Renal pelvis (tissue), 4 donors: ENCODE data around the gene SLCO2A1. TPM values are rescaled to one million over a fixed set of nuclear protein-coding genes. Genes with fewer than 3 reads are reported as not detected.
A peak's percentile ranks its signal among the peaks of the same experiment; 100 is the strongest.

Source experiments
- DNase-seq: peaks from one replicate; pipeline ENCODE4 v3.0.0-alpha.2; 2013
- polyA plus RNA-seq, 3 donors: library from polyadenylated mRNA; unstranded; fragments of 120-200 nt; gene quantifications; one replicate each; pipeline ENCODE4 v1.2.1, GENCODE V29; 2013; ENCODE audit not compliant: insufficient read length in 3 of 3

The SLCO2A1 gene
- polyA plus RNA-seq, 3 donors = 20.1 to 27.5 (median 23.1) TPM

- DNase-seq = no peak
Measured at GRCh38 chr3:133955892-133956291, 73.8 kb downstream of the SLCO2A1 start.

DNA sequence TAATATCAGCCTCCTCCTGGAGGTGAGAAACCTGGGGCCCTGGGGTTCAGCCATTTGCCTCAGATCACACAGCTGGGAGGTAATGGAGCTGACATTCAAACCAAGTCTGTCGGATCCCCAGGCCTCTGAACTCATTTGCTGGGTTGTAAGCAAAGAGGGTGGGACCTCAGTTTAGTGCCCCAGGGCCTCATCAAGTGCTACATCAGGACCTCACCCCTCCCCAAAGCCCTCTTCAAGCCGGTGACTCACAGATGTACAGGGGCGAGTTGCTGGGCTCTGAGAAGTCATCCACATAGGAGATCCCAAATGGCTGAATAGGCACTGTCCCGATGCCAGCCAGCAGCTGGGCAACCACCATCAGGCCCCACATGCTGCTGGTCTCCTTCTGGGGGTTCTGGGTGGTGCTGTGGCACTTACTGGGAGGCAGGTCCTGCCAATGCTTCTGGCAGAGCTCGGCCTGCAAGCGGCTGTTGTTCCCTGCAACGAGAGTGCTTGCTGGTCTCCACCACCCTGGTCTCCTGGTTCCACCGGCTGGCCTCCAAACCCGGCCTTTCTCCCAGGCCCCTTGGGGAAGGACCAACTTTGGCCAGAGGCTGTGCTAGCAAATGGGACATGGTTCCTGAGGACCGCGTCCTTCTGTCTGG lies 74.9 kb downstream of the SLCO2A1 start:
- no peak for DNase-seq

- no peak for DNase-seq
Measured at GRCh38 chr3:133953297-133953696, 76.4 kb downstream of the SLCO2A1 start.

DNA sequence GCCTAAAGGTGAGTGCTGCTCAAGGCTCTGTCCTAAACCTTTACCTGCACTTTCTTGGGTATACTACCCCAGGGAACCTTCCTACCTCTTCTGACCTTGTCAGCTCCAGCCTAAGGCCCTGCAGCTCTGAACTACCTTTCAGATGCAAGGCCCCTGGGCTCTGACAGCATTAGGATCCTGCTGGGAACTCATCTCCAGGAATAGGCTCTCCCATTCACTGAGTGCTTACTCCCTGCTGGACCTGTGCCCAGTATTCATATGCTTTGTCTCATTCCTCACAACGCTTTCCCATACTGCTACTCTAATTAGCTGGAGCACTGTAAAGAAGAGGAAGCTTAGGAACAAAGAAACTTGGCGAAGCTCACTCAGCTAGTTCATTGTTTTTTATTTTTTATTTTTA lies 80.3 kb downstream of the SLCO2A1 start:
- DNase-seq = no peak

GRCh38 chr3:133948996-133949395 lies 80.7 kb downstream of the SLCO2A1 start:
- no peak for DNase-seq

DNA sequence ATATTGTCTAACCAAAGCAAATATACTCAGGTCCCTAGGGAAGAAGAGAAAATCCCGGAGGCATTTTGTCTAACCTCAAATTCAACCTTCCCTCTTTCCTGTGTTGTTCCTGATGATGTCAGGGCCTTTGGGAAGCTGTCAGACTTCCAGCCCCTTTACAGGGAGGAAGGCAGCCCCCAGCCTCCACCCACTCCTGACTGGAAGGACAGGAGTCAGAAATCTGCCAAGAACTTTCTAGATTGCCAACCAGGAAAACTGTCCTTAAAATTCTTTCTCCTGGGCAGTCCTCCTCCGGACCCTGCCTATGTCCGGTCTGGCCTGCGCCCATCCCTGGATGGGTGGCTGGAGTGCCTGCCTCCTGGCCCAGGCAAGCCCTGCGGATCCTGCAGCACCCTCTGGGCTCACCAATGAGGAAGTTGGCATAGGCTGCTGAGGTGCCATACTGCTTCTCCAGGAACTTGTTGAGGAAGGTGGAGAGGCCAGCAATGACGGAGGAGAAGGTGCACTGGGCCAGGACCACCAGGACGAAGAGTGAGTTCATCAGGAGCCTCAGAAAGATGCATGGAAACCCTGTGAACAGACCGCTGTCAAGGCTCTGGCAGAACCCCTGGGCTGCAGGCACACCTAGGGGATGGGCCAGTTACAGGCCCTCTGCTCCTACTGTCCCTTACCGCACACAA lies 81.5 kb downstream of the SLCO2A1 start:
- DNase-seq = no peak

DNA sequence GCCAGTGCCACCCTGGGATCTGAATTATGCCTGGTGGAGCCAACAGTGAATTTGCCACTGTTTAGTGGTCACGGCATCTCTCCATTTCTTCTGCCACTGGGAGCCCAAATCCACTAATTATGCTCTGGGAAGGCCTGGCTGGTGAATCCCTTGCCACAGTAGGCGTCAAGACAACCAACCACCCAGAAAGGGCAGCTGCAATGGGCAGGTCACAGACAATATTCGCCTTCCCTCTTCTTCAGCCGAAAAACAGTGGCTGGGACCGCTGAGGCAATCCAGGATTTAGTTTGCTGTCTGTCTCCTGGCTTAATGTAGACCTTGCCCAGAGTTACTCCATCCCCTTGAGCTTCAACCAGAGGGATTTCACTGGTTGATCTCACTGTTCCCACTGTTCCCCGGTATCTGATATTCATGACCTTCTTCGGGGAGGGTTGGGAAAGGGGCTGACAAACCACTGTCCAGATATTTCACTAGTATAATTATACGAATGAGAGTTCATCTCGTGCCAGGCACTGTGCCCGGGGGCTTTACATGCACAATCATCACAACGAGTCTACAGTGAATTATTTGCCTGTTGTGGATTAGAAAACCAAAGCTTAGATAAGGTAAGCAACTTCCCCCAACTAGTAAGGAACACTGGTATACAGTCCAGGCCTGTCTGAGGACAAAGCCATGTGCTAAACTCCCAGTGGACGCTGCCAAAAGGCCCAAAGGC lies 84.2 kb downstream of the SLCO2A1 start:
- DNase-seq = no peak

DNA sequence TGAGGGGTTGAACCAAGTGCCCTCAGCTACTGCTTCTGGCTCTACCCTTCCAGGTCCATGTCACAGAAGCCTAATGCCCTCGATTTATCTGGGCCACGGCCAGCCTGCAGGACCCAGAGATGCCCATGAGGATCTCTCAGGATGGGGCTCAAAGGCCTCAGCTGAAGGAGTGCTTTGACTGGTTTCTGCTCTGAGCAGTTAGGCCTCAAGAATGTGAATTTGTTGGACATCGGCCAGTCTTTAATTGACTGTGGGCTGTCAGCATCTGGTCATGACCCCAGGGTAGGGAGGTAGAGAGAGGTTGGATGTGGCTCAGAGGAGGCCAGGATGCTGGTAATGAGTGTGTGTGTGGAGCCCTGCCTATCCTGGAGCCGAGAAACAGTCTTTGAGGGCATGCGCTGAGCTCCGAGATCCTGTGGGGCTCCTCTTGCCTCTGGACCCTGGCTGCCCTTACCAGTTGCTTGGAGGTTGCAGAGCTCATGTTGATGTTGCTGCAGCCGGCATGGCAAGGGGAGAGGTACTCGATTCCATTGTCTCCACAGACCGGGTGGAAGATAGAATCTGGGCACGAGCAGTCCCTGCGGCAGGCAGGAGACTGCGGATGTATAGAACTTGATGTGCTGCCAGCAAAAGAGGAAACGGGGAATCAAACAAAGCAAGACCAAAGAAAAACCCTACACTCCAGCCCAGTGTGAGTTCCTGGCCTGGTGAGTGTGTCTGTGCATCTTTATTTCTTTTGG lies 84.9 kb downstream of the SLCO2A1 start:
- DNase-seq = no peak

- DNase-seq = no peak
Measured at GRCh38 chr3:133944181-133944580, 85.5 kb downstream of the SLCO2A1 start.

GRCh38 chr3:133943639-133944141 lies 86.0 kb downstream of the SLCO2A1 start:
- DNase-seq = no peak

DNA sequence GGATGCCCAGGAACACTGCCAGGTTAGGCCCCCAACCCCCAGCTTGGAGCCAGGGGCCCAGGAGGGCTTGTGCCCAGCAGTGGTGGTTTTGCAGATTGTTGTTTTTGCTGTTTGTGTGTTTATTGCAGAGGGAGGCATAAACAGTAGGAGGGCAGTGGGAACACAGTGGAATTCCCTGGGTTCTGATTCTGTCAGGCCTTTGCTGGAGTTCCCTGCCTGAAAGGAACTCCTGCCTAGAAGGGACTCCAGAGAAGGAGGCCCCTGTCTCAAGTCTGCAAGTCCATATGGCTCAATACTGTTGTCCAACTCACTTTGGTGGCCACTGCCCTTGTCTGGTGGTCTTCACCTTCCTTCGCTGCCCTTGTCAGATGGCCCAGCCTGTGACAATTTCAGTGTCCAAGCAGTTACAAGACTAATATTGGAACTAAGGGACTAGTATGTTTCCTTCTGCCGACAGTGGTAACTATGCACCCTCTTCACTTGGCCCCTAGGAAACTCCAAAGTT lies 86.6 kb downstream of the SLCO2A1 start:
- no peak for DNase-seq

DNA sequence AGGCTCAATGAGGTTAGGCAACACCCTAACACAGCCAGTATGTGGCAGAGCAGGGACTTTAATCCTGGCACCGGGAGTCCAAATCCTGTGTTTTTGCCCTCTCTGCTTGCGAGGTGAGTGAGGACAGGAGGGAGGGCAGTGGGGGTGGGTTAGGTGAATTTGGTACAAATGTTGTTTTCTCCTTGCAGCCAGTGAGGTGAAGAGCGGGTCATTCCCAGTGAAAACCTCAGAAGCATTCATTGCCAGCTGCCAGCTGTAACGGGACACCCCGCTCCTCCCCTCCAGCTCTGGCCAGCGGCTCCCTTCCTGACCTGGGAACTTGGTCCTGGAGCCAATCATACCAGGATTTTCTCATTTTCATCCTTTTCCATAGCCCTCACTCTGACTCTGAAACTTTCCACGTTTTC lies 88.3 kb downstream of the SLCO2A1 start:
- DNase-seq = peak; percentile 44

DNA sequence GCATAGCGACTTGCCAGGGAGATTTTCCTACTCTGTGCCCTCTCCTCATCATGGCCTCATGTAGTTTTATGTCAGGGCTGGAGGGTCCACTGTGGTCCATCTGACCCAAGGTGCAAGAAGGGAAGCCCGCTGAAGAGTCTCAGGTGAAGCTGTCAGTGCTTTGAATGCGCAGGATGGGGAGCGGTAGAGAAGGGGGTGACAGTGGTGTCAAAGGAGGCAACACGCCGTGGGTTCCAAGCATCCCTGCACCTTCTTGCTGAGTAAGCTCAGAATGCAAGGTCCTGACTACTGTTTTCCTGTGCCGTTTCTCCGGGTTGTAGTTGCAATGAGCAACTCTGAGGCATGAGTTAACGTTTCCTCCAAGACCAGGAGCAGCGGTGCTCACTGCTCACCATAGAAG lies 89.2 kb downstream of the SLCO2A1 start:
- no peak for DNase-seq

GRCh38 chr3:133939463-133939835 lies 90.3 kb downstream of the SLCO2A1 start:
- DNase-seq = no peak

GRCh38 chr3:133938770-133939462 lies 90.8 kb downstream of the SLCO2A1 start:
- no peak for DNase-seq

GRCh38 chr3:133937756-133938601 lies 91.7 kb downstream of the SLCO2A1 start:
- DNase-seq = no peak

GRCh38 chr3:133937061-133937686 lies 92.6 kb downstream of the SLCO2A1 start:
- no peak for DNase-seq

GRCh38 chr3:133935843-133936769 lies 93.6 kb downstream of the SLCO2A1 start:
- no peak for DNase-seq
